Suppressor macrophage (primary cell): ENCODE data around the gene PCDHA5.
"Not testable (repeated sequence)": the region's sequence is repeated elsewhere in the genome, so short reads cannot be mapped to it uniquely, and the experiment has no call there.

ENCODE experiments used
- DNase-seq, 4 experiments: peaks; one replicate each; pipeline ENCODE4 v3.0.0-alpha.2; 2020 to 2022

The PCDHA5 gene

GRCh38 chr5:140823475-140823874 is 2.1 kb downstream of the PCDHA5 start:
- no peak for DNase-seq

- peak in 1 of 4 experiments; percentile 1 for DNase-seq
Measured at GRCh38 chr5:140827704-140828361, 6.4 kb downstream of the PCDHA5 start, which contains the start of gene PCDHA6. Gene PCDHA6 (plus strand): TSS chr5:140827960. CDS start chr5:140828092, 132 bp downstream.

- DNase-seq = no peak
Measured at GRCh38 chr5:140828362-140828737, 6.9 kb downstream of the PCDHA5 start.

GRCh38 chr5:140829511-140830501 is 8.4 kb downstream of the PCDHA5 start:
- not testable (repeated sequence) for DNase-seq

- DNase-seq = peak in 1 of 4 experiments; percentile 15
Measured at GRCh38 chr5:140833993-140834392, 12.6 kb downstream of the PCDHA5 start, which contains the start of gene PCDHA7. Gene PCDHA7 (plus strand): TSS chr5:140834269. CDS start chr5:140834384, 115 bp downstream.

- not testable (repeated sequence) for DNase-seq
Measured at GRCh38 chr5:140834439-140835008, 13.1 kb downstream of the PCDHA5 start.

- no peak for DNase-seq
Measured at GRCh38 chr5:140835622-140836510, 14.5 kb downstream of the PCDHA5 start.

- DNase-seq = peak in 2 of 4 experiments; percentile 10 to 18
Measured at GRCh38 chr5:140840978-140841962, 19.9 kb downstream of the PCDHA5 start, which contains the start of gene PCDHA8. Gene PCDHA8 (plus strand): TSS chr5:140841187. CDS start chr5:140841322, 135 bp downstream.

GRCh38 chr5:140842798-140843733 is 21.7 kb downstream of the PCDHA5 start:
- no peak for DNase-seq

- DNase-seq = not testable (repeated sequence)
Measured at GRCh38 chr5:140848139-140849102, 27.0 kb downstream of the PCDHA5 start, which contains the start of gene PCDHA9. Gene PCDHA9 (plus strand): TSS chr5:140848382. CDS start chr5:140848496, 114 bp downstream.

- not testable (repeated sequence) for DNase-seq
Measured at GRCh38 chr5:140849831-140850634, 28.6 kb downstream of the PCDHA5 start.

GRCh38 chr5:140855772-140856674 is 34.6 kb downstream of the PCDHA5 start, which contains the start of gene PCDHA10:
Gene PCDHA10 (plus strand): TSS chr5:140855897. CDS start chr5:140856049, 152 bp downstream.
- DNase-seq = no peak

- no peak for DNase-seq
Measured at GRCh38 chr5:140857177-140857986, 36.0 kb downstream of the PCDHA5 start.

- no peak for DNase-seq
Measured at GRCh38 chr5:140857987-140858240, 36.5 kb downstream of the PCDHA5 start.
